CD4-positive, alpha-beta T cell treated with Interleukin-12 subunit alpha and Interleukin-12 subunit beta, for 1 hour (primary cell): Measurements from ENCODE around the gene MGLL.
"Not testable (repeated sequence)": the region's sequence is repeated elsewhere in the genome, so short reads cannot be mapped to it uniquely, and the experiment has no call there.

Experiments
- DNase-seq: peaks from one replicate; pipeline ENCODE4 v3.0.0-alpha.2; 2020

The MGLL gene

GRCh38 chr3:127669541-127670228 lies 152.6 kb downstream of the MGLL start:
- DNase-seq: no peak

- no peak for DNase-seq
These were observed 153.4 kb downstream of the MGLL start for GRCh38 chr3:127668906-127669305.

- DNase-seq: no peak
These were observed 155.1 kb downstream of the MGLL start for GRCh38 chr3:127667119-127667681.

GRCh38 chr3:127666676-127667075 lies 155.6 kb downstream of the MGLL start:
- DNase-seq: no peak

- no peak for DNase-seq
These were observed 156.7 kb downstream of the MGLL start for GRCh38 chr3:127665586-127665985.

- DNase-seq: no peak
These were observed 157.2 kb downstream of the MGLL start for GRCh38 chr3:127665165-127665564.

GRCh38 chr3:127663151-127663550 lies 159.2 kb downstream of the MGLL start:
- no peak for DNase-seq

- DNase-seq: no peak
These were observed 160.3 kb downstream of the MGLL start for GRCh38 chr3:127662001-127662469.

GRCh38 chr3:127661600-127661999 lies 160.7 kb downstream of the MGLL start:
- DNase-seq: no peak

GRCh38 chr3:127660621-127661251 lies 161.6 kb downstream of the MGLL start:
- no peak for DNase-seq

GRCh38 chr3:127658234-127658633 lies 164.1 kb downstream of the MGLL start:
- DNase-seq: no peak

GRCh38 chr3:127656906-127657305 lies 165.4 kb downstream of the MGLL start:
- no peak for DNase-seq

GRCh38 chr3:127655641-127656040 lies 166.7 kb downstream of the MGLL start:
- DNase-seq: no peak

GRCh38 chr3:127654993-127655392 lies 167.3 kb downstream of the MGLL start:
- DNase-seq: not testable (repeated sequence)

- no peak for DNase-seq
These were observed 167.9 kb downstream of the MGLL start for GRCh38 chr3:127654374-127654773.

GRCh38 chr3:127652246-127652995 lies 169.9 kb downstream of the MGLL start:
- peak; percentile 49 for DNase-seq

GRCh38 chr3:127651516-127652172 lies 170.7 kb downstream of the MGLL start:
- DNase-seq: no peak

- no peak for DNase-seq
These were observed 172.1 kb downstream of the MGLL start for GRCh38 chr3:127650236-127650635.

- no peak for DNase-seq
These were observed 174.5 kb downstream of the MGLL start for GRCh38 chr3:127647845-127648204.

GRCh38 chr3:127647166-127647844 lies 175.0 kb downstream of the MGLL start:
- no peak for DNase-seq

GRCh38 chr3:127646501-127647046 lies 175.7 kb downstream of the MGLL start:
- DNase-seq: no peak

- DNase-seq: no peak
These were observed 176.8 kb downstream of the MGLL start for GRCh38 chr3:127645371-127646015.
